Pancreas (tissue), 10 donors: Measurements from ENCODE around the gene PNMA6E. TPM values are rescaled to one million over a fixed set of nuclear protein-coding genes. Genes with fewer than 3 reads are reported as not detected.

ENCODE experiments used
- ATAC-seq, 4 donors: fragments of 200-7000 bp; cut with Tn5 transposase; one replicate each; pipeline versions ENCODE4 v1.8.0 to v1.9.1; 2020; ENCODE audit warnings: mild to moderate bottlenecking in 4 of 4, moderate library complexity in 4 of 4
- DNase-seq, 6 donors: peaks; one replicate each; pipeline ENCODE4 v3.0.0-alpha.2; 2020
- FAIRE-seq: peaks from 2 replicates; lab custom pipeline; 2012; peaks lifted over from hg19 to GRCh38; lab: Jason Lieb, UNC
- H3K27ac ChIP-seq, 4 donors: fragments of 200-600 bp; sonication (generic); 1 replicate in 3 of 4; 2 replicates in 1 of 4; pipeline versions ENCODE4 v1.5.0 to v1.8.0; 2020
- H3K27me3 ChIP-seq, 4 donors: fragments of 200-600 bp; one replicate each; pipeline ENCODE4 v1.8.0; 2021
- H3K36me3 ChIP-seq, 3 donors: fragments of 200-600 bp; sonication (generic) in 1 of 3; one replicate each; pipeline versions ENCODE4 v1.5.0 to v1.8.0; 2020 to 2021
- H3K4me1 ChIP-seq, 3 donors: fragments of 200-600 bp; one replicate each; pipeline ENCODE4 v1.8.0; 2021
- H3K4me3 ChIP-seq, 4 donors: fragments of 200-600 bp; sonication (generic) in 2 of 4; one replicate each; pipeline versions ENCODE4 v1.5.0 to v1.8.0; 2020 to 2021
- H3K9me3 ChIP-seq, 4 donors: fragments of 200-600 bp; one replicate each; pipeline ENCODE4 v1.8.0; 2021
- WGBS, 2 donors: extraction: QIAGEN DNeasy Blood & Tissue Kit; methylation state at CpG; one replicate each; pipeline ENCODE4 v1.1.7; 2013; 5-methylcytosine and 5-hydroxymethylcytosine counted together
- intact Hi-C, 3 donors: fragments of 100-400 bp; cut with DNase I; formaldehyde crosslinking; loops; one replicate each; pipeline versions ENCODE4 v1.11.1 to v1.14.2; 2022
- polyA plus RNA-seq, 2 donors: library from polyadenylated mRNA; stranded (reverse); fragments of 200-250 nt; gene quantifications; one replicate each; pipeline ENCODE4 v1.2.3, GENCODE V29; 2013
- total RNA-seq, 6 donors: library from RNA; stranded (reverse); fragmentation: NEBNext Ultra II Directional in 4 of 6; extraction: Animal tissue kit (Norgen Biotek cat#: 25700) in 4 of 6; gene quantifications; one replicate each; pipeline versions ENCODE4 v1.2.1 to v1.2.4, GENCODE V29; 2021 to 2023
- TF ChIP-seq, protein P1 (sequence below), 4 donors: fragments of 200-600 bp; sonication (generic) in 3 of 4; IDR thresholded peaks; one replicate each; pipeline versions ENCODE4 v1.5.0 to v1.8.0; 2021; ENCODE audit warnings: antibody characterized with exemption in 4 of 4
- donor health status: healthy with polysubstance abuse.
- donor health status: DM: no; HTN: no; CAD: no; lungs with moderate emphysema.
- donor health status: DM: no; HTN: no; CAD: no.
- donor health status: control.
- donor health status: control.
- donor health status: Bipolar disorder and iron deficiency.
- donor health status: DM: yes; HTN: yes; CAD: no.
- donor health status: DM: no; HTN: no; CAD: no.
- donor health status: DM: no; HTN: no; CAD: no.
- donor health status: DM: yes; HTN: yes; CAD: no.

PNMA6E gene
- total and polyA plus RNA-seq, 8 donors = not detected

DNA sequence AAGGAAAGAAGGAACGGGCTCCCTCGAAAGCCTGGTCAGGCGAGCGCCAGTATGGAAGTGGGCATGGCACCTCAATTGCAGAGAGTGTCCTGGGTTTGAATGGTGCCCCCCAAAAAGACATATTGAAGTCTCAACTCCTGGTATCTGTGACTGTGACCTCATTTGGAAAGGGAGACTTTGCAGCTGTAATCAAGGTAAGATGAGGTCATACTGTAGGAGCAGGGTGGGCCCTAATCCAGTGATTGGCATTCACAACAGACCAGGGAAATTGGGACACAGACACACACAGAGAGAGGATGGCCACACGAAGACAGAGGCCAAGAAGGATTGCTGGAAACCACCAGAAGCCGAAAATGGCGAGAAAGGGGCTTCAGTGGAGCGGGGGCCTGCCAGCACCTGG is 16.5 kb upstream of the PNMA6E start:
- TF ChIP-seq, protein P1, sequence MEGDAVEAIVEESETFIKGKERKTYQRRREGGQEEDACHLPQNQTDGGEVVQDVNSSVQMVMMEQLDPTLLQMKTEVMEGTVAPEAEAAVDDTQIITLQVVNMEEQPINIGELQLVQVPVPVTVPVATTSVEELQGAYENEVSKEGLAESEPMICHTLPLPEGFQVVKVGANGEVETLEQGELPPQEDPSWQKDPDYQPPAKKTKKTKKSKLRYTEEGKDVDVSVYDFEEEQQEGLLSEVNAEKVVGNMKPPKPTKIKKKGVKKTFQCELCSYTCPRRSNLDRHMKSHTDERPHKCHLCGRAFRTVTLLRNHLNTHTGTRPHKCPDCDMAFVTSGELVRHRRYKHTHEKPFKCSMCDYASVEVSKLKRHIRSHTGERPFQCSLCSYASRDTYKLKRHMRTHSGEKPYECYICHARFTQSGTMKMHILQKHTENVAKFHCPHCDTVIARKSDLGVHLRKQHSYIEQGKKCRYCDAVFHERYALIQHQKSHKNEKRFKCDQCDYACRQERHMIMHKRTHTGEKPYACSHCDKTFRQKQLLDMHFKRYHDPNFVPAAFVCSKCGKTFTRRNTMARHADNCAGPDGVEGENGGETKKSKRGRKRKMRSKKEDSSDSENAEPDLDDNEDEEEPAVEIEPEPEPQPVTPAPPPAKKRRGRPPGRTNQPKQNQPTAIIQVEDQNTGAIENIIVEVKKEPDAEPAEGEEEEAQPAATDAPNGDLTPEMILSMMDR (IDR thresholded peaks at IDR 0.05) = no peak

DNA sequence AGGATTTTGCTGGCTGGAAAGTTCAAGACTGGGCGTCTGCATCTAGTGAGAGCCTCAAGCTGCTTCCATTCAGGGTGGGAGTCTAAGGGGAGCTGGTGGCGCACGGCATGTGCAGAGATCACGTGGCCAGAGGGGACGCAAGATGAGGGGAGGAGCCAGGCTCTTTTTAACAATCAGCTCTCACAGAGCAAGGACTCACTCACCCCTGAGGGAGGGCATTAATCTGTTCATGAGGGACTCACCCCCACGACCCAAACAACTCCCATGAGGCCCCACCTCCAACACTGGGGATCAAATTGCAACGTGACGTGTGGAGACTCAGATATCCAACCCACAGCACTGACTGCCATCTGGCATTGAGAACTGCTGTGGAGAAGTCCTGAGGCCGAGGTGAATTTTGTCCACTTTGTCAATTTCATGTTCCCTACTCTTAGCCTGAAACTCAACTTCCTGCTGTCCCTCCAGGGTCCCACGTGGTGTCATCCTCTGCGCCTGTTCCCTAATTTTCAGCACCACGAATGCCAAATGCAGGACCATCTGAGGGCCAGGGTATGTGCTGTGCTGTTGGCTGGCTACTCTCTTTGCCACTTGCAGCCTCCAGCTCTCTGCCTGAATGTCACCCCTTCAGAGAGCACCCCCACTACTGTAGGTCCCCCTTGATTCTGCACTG is 15.8 kb upstream of the PNMA6E start:
- WGBS, 2 donors = 47 to 58% methylated on average over 12 of the region's 12 CpGs
- no peak for DNase-seq

More for the DNA sequence above, 16.5 kb upstream of the PNMA6E start:
- H3K4me1 ChIP-seq = no peaks in the 10 kb centered on the region
- no peak overlapping the region for H3K27ac ChIP-seq
- no peaks in the 10 kb centered on the region for H3K36me3 ChIP-seq
- no peak for FAIRE-seq
- no peak overlapping the region for H3K4me3 ChIP-seq
- intact Hi-C loops = no loop called here
- H3K9me3 ChIP-seq = no peaks in the 10 kb centered on the region
- no peak for DNase-seq
- no peak for ATAC-seq
- 80 to 90% methylated on average over 8 of the region's 8 CpGs for WGBS, 2 donors
- H3K27me3 ChIP-seq = peaks cover 0 to 7% (median 2%) of the 10 kb centered on the region in 4 donors

DNA sequence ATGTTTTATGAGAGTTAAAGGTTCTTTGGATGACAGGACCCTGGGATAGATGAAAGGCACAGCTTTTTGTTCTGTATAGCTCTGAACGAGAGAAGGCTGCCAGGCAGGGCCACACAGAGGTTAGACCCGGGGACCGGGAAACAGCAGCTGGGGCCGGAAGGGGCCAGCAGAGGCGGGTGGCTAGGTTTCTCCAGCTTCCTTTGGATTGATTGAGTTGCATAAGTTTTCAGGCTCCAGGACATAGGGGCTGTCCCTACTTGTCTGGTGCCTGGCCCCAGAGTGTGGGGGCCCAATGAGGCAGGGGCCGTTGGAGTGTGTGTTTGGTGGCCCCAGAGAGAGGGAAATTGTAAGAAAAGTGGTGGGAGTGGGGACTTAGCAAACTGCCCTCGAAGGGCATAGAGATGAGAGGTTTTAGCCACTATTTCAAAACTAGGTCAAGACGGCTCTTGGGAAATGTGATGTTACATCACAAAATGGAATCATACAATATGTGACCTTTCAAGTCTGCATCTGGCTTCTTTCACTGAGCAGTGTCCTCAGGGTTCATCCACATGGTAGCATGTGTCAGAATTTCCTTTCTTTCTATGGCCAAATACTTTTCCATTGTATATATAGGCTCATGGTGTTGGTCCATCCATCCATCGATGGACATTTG is 13.8 kb upstream of the PNMA6E start:
- Histone ChIP-seq H3K27me3 (peaks cover 0 to 7% (median 2%) of the 10 kb centered on the region in 4 donors), H3K4me1 (no peaks in the 10 kb centered on the region), H3K27ac (no peak overlapping the region), H3K9me3 (no peaks in the 10 kb centered on the region), H3K36me3 (no peaks in the 10 kb centered on the region), H3K4me3 (no peak overlapping the region)
- FAIRE-seq (no peak), ATAC-seq (no peak), DNase-seq (no peak)
- intact Hi-C loops = no loop called here
- TF ChIP-seq, protein P1 (IDR thresholded peaks at IDR 0.05) = no peak
- 62 to 67% methylated on average over 9 of the region's 9 CpGs for whole genome bisulfite sequencing, 2 donors

More for the DNA sequence above, 15.8 kb upstream of the PNMA6E start:
- Histone ChIP-seq H3K4me1 (no peaks in the 10 kb centered on the region), H3K27ac (no peak overlapping the region), H3K36me3 (no peaks in the 10 kb centered on the region), H3K4me3 (no peak overlapping the region), H3K9me3 (no peaks in the 10 kb centered on the region), H3K27me3 (peaks cover 0 to 7% (median 2%) of the 10 kb centered on the region in 4 donors)
- no peak for FAIRE-seq
- TF ChIP-seq, protein P1 (IDR thresholded peaks at IDR 0.05) = no peak
- no peak for ATAC-seq
- intact Hi-C loops = no loop called here

- intact Hi-C loops = no loop called here
- ATAC-seq (no peak), DNase-seq (no peak), FAIRE-seq (no peak)
- TF ChIP-seq, protein P1 (IDR thresholded peaks at IDR 0.05) = no peak
- Histone ChIP-seq H3K4me1 (no peaks in the 10 kb centered on the region), H3K9me3 (no peaks in the 10 kb centered on the region), H3K36me3 (no peaks in the 10 kb centered on the region), H3K27ac (no peak overlapping the region), H3K27me3 (peaks cover 0 to 7% (median 2%) of the 10 kb centered on the region in 4 donors), H3K4me3 (no peak overlapping the region)
- 78 to 83% methylated on average over 11 of the region's 11 CpGs for WGBS, 2 donors
Observed at GRCh38 chrX:153413731-153414130, 12.6 kb upstream of the PNMA6E start.
